ENCODE results near the gene RBM28.

Gene RBM28

GRCh38 chr7:128366300-128366699 lies 22.6 kb upstream of the RBM28 start:
- Histone ChIP-seq H3K36me3 (ENCODE audit: control insufficient read depth, insufficient read depth, low read length) (no peaks in the 10 kb centered on the region), H3K9me3 (ENCODE audit: control insufficient read depth, insufficient read depth, low read length) (no peaks in the 10 kb centered on the region), H3K27ac (ENCODE audit: low read depth, low read length) (no peak overlapping the region), H3K4me1 (ENCODE audit: control insufficient read depth, insufficient read depth, low read length) (peaks cover 5% of the 10 kb centered on the region; the same call in 1 of the 2 replicates), H3K4me3 (ENCODE audit: low read depth, low read length) (no peak overlapping the region), H3K9ac (ENCODE audit: low read depth, low read length) (no peak overlapping the region), H3K27me3 (ENCODE audit: control insufficient read depth, insufficient read depth, low read length) (peaks cover 64% of the 10 kb centered on the region)

- Histone ChIP-seq H3K27ac (ENCODE audit: low read depth, low read length) (no peak overlapping the region), H3K4me1 (ENCODE audit: control insufficient read depth, insufficient read depth, low read length) (peaks cover 5% of the 10 kb centered on the region; the same call in 1 of the 2 replicates), H3K4me3 (ENCODE audit: low read depth, low read length) (no peak overlapping the region), H3K36me3 (ENCODE audit: control insufficient read depth, insufficient read depth, low read length) (no peaks in the 10 kb centered on the region), H3K9ac (ENCODE audit: low read depth, low read length) (no peak overlapping the region), H3K9me3 (ENCODE audit: control insufficient read depth, insufficient read depth, low read length) (no peaks in the 10 kb centered on the region), H3K27me3 (ENCODE audit: control insufficient read depth, insufficient read depth, low read length) (peaks cover 72% of the 10 kb centered on the region)
Observed at GRCh38 chr7:128365432-128365831, 21.7 kb upstream of the RBM28 start.

- Histone ChIP-seq H3K36me3 (ENCODE audit: control insufficient read depth, insufficient read depth, low read length) (no peaks in the 10 kb centered on the region), H3K4me3 (ENCODE audit: low read depth, low read length) (no peak overlapping the region), H3K27ac (ENCODE audit: low read depth, low read length) (no peak overlapping the region), H3K9me3 (ENCODE audit: control insufficient read depth, insufficient read depth, low read length) (no peaks in the 10 kb centered on the region), H3K27me3 (ENCODE audit: control insufficient read depth, insufficient read depth, low read length) (peaks cover 83% of the 10 kb centered on the region), H3K4me1 (ENCODE audit: control insufficient read depth, insufficient read depth, low read length) (peaks cover 9% of the 10 kb centered on the region; the same call in 1 of the 2 replicates), H3K9ac (ENCODE audit: low read depth, low read length) (no peak overlapping the region)
Observed at GRCh38 chr7:128364166-128364870, 20.6 kb upstream of the RBM28 start.

- Histone ChIP-seq H3K27me3 (ENCODE audit: control insufficient read depth, insufficient read depth, low read length) (peaks cover 94% of the 10 kb centered on the region), H3K36me3 (ENCODE audit: control insufficient read depth, insufficient read depth, low read length) (no peaks in the 10 kb centered on the region), H3K27ac (ENCODE audit: low read depth, low read length) (no peak overlapping the region), H3K9me3 (ENCODE audit: control insufficient read depth, insufficient read depth, low read length) (no peaks in the 10 kb centered on the region), H3K4me1 (ENCODE audit: control insufficient read depth, insufficient read depth, low read length) (peaks cover 9% of the 10 kb centered on the region; the same call in 1 of the 2 replicates), H3K4me3 (ENCODE audit: low read depth, low read length) (no peak overlapping the region), H3K9ac (ENCODE audit: low read depth, low read length) (no peak overlapping the region)
Observed at GRCh38 chr7:128363261-128363721, 19.6 kb upstream of the RBM28 start.

- Histone ChIP-seq H3K9ac (ENCODE audit: low read depth, low read length) (no peak overlapping the region), H3K27ac (ENCODE audit: low read depth, low read length) (no peak overlapping the region), H3K4me1 (ENCODE audit: control insufficient read depth, insufficient read depth, low read length) (peaks cover 9% of the 10 kb centered on the region; the same call in 1 of the 2 replicates), H3K4me3 (ENCODE audit: low read depth, low read length) (no peak overlapping the region), H3K9me3 (ENCODE audit: control insufficient read depth, insufficient read depth, low read length) (no peaks in the 10 kb centered on the region), H3K27me3 (ENCODE audit: control insufficient read depth, insufficient read depth, low read length) (peaks cover 98% of the 10 kb centered on the region), H3K36me3 (ENCODE audit: control insufficient read depth, insufficient read depth, low read length) (no peaks in the 10 kb centered on the region)
Observed at GRCh38 chr7:128362670-128363069, 19.0 kb upstream of the RBM28 start.

GRCh38 chr7:128361411-128362379 lies 18.0 kb upstream of the RBM28 start, which contains the start of gene PRRT4:
Gene PRRT4 (minus strand): TSS chr7:128361690.
- no peaks in the 10 kb centered on the region for H3K9me3 ChIP-seq (ENCODE audit: control insufficient read depth, insufficient read depth, low read length)
- peaks cover 93% of the 10 kb centered on the region for H3K27me3 ChIP-seq (ENCODE audit: control insufficient read depth, insufficient read depth, low read length)
- H3K9ac ChIP-seq (ENCODE audit: low read depth, low read length) = no peak within 1 kb of the TSS
- no peak within 1 kb of the TSS for H3K27ac ChIP-seq (ENCODE audit: low read depth, low read length)
- H3K36me3 ChIP-seq (ENCODE audit: control insufficient read depth, insufficient read depth, low read length) = no peaks in the 10 kb centered on the region
- H3K4me3 ChIP-seq (ENCODE audit: low read depth, low read length) = peak within 1 kb of the TSS; percentile 58
- peaks cover 9% of the 10 kb centered on the region; the same call in 1 of the 2 replicates for H3K4me1 ChIP-seq (ENCODE audit: control insufficient read depth, insufficient read depth, low read length)

- H3K36me3 ChIP-seq (ENCODE audit: control insufficient read depth, insufficient read depth, low read length) = no peaks in the 10 kb centered on the region
- H3K4me1 ChIP-seq (ENCODE audit: control insufficient read depth, insufficient read depth, low read length) = peaks cover 9% of the 10 kb centered on the region; the same call in 1 of the 2 replicates
- peak overlapping the region; percentile 58; the same call in 1 of the 2 replicates for H3K4me3 ChIP-seq (ENCODE audit: low read depth, low read length)
- H3K9ac ChIP-seq (ENCODE audit: low read depth, low read length) = no peak overlapping the region
- H3K27me3 ChIP-seq (ENCODE audit: control insufficient read depth, insufficient read depth, low read length) = peaks cover 84% of the 10 kb centered on the region
- no peaks in the 10 kb centered on the region for H3K9me3 ChIP-seq (ENCODE audit: control insufficient read depth, insufficient read depth, low read length)
- H3K27ac ChIP-seq (ENCODE audit: low read depth, low read length) = no peak overlapping the region
Observed at GRCh38 chr7:128360359-128360678, 16.6 kb upstream of the RBM28 start.

GRCh38 chr7:128359939-128360338 lies 16.2 kb upstream of the RBM28 start:
- no peak overlapping the region for H3K27ac ChIP-seq (ENCODE audit: low read depth, low read length)
- peaks cover 82% of the 10 kb centered on the region for H3K27me3 ChIP-seq (ENCODE audit: control insufficient read depth, insufficient read depth, low read length)

GRCh38 chr7:128359336-128359735 lies 15.6 kb upstream of the RBM28 start:
- Histone ChIP-seq H3K36me3 (ENCODE audit: control insufficient read depth, insufficient read depth, low read length) (no peaks in the 10 kb centered on the region), H3K9ac (ENCODE audit: low read depth, low read length) (no peak overlapping the region), H3K4me3 (ENCODE audit: low read depth, low read length) (no peak overlapping the region), H3K27me3 (ENCODE audit: control insufficient read depth, insufficient read depth, low read length) (peaks cover 82% of the 10 kb centered on the region), H3K9me3 (ENCODE audit: control insufficient read depth, insufficient read depth, low read length) (no peaks in the 10 kb centered on the region), H3K4me1 (ENCODE audit: control insufficient read depth, insufficient read depth, low read length) (peaks cover 9% of the 10 kb centered on the region; the same call in 1 of the 2 replicates), H3K27ac (ENCODE audit: low read depth, low read length) (no peak overlapping the region)

More at GRCh38 chr7:128359939-128360338, 16.2 kb upstream of the RBM28 start:
- Histone ChIP-seq H3K9me3 (ENCODE audit: control insufficient read depth, insufficient read depth, low read length) (no peaks in the 10 kb centered on the region), H3K9ac (ENCODE audit: low read depth, low read length) (no peak overlapping the region), H3K4me1 (ENCODE audit: control insufficient read depth, insufficient read depth, low read length) (peaks cover 9% of the 10 kb centered on the region; the same call in 1 of the 2 replicates), H3K4me3 (ENCODE audit: low read depth, low read length) (peak overlapping the region; percentile 58; the same call in 1 of the 2 replicates), H3K36me3 (ENCODE audit: control insufficient read depth, insufficient read depth, low read length) (no peaks in the 10 kb centered on the region)

- Histone ChIP-seq H3K4me3 (ENCODE audit: low read depth, low read length) (no peak overlapping the region), H3K36me3 (ENCODE audit: control insufficient read depth, insufficient read depth, low read length) (no peaks in the 10 kb centered on the region), H3K9ac (ENCODE audit: low read depth, low read length) (no peak overlapping the region), H3K9me3 (ENCODE audit: control insufficient read depth, insufficient read depth, low read length) (no peaks in the 10 kb centered on the region), H3K27me3 (ENCODE audit: control insufficient read depth, insufficient read depth, low read length) (peaks cover 81% of the 10 kb centered on the region), H3K4me1 (ENCODE audit: control insufficient read depth, insufficient read depth, low read length) (peaks cover 9% of the 10 kb centered on the region; the same call in 1 of the 2 replicates), H3K27ac (ENCODE audit: low read depth, low read length) (no peak overlapping the region)
Observed at GRCh38 chr7:128358233-128358632, 14.5 kb upstream of the RBM28 start.
